BLaER1 treated with 17β-estradiol and CSF1 and Interleukin-3, amounts not matched to agents 10 nM and 100 nM (cell line): ENCODE data around the gene SPOCK2.

Experiments
- H3K27ac ChIP-seq, 11 experiments: shearing (Covaris generic); formaldehyde crosslinking; 2 replicates each; pipeline ENCODE4 v1.8.1; 2022
- H3K27me3 ChIP-seq, 11 experiments: shearing (Covaris generic); formaldehyde crosslinking; 2 replicates each; pipeline ENCODE4 v1.8.1; 2022
- H3K36me3 ChIP-seq, 11 experiments: shearing (Covaris generic); formaldehyde crosslinking; 2 replicates each; pipeline ENCODE4 v1.8.1; 2022
- H3K4me1 ChIP-seq, 10 experiments: shearing (Covaris generic); formaldehyde crosslinking; 2 replicates each; pipeline ENCODE4 v1.8.1; 2022
- H3K4me2 ChIP-seq, 11 experiments: shearing (Covaris generic); formaldehyde crosslinking; 2 replicates each; pipeline ENCODE4 v1.8.1; 2022
- H3K4me3 ChIP-seq, 10 experiments: shearing (Covaris generic); formaldehyde crosslinking; 2 replicates each; pipeline ENCODE4 v1.8.1; 2022
- H3K9ac ChIP-seq, 11 experiments: shearing (Covaris generic); formaldehyde crosslinking; 2 replicates each; pipeline ENCODE4 v1.8.1; 2022
- H3K9me3 ChIP-seq, 11 experiments: shearing (Covaris generic); formaldehyde crosslinking; replicated peaks in 1 of 11; 2 replicates each; pipeline ENCODE4 v1.8.1; 2022
- H4K20me1 ChIP-seq, 11 experiments: shearing (Covaris generic); formaldehyde crosslinking; 2 replicates each; pipeline ENCODE4 v1.8.1; 2022
- Cebpa-rat ChIP-seq, 11 experiments: shearing (Covaris generic); IDR thresholded peaks; 2 replicates each; pipeline ENCODE4 v1.8.1; 2022

SPOCK2 gene

GRCh38 chr10:72026278-72027111 is 61.9 kb downstream of the SPOCK2 start:
- Histone ChIP-seq H3K4me3 (no peak overlapping the region), H3K27ac (no peak overlapping the region), H3K9ac (no peak overlapping the region; a peak in 1 of 22 replicates), H3K9me3 (no peaks in the 10 kb centered on the region), H3K4me2 (peak overlapping the region in 8 of 11 experiments; percentile 20 to 54 (median 28); a peak in 13 of 22 replicates), H3K36me3 (no peaks in the 10 kb centered on the region), H3K27me3 (no peaks in the 10 kb centered on the region), H3K4me1 (peaks cover 3 to 27% (median 9%) of the 10 kb centered on the region in 10 experiments), H4K20me1 (no peaks in the 10 kb centered on the region)
- TF ChIP-seq Cebpa-rat (IDR thresholded peaks at IDR 0.05), result no peak

- TF ChIP-seq Cebpa-rat (IDR thresholded peaks at IDR 0.05), result no peak
- no peaks in the 10 kb centered on the region for H3K27me3 ChIP-seq
- peak overlapping the region in 8 of 11 experiments; percentile 20 to 54 (median 28); a peak in 13 of 22 replicates for H3K4me2 ChIP-seq
- H4K20me1 ChIP-seq, result no peaks in the 10 kb centered on the region
- no peak overlapping the region for H3K4me3 ChIP-seq
- peaks cover 9 to 28% (median 14%) of the 10 kb centered on the region in 10 experiments for H3K4me1 ChIP-seq
- H3K36me3 ChIP-seq, result no peaks in the 10 kb centered on the region
- no peaks in the 10 kb centered on the region for H3K9me3 ChIP-seq
- H3K9ac ChIP-seq, result no peak overlapping the region; a peak in 1 of 22 replicates
- no peak overlapping the region for H3K27ac ChIP-seq
Measured at GRCh38 chr10:72025832-72026231, 62.5 kb downstream of the SPOCK2 start.

- H3K4me3 ChIP-seq, result no peak overlapping the region
- H3K27me3 ChIP-seq, result no peaks in the 10 kb centered on the region
- H3K9ac ChIP-seq, result no peak overlapping the region
- H3K4me2 ChIP-seq, result peak overlapping the region in 3 of 11 experiments; percentile 26 to 54 (median 30); a peak in 2 of 22 replicates
- no peak overlapping the region for H3K27ac ChIP-seq
- no peaks in the 10 kb centered on the region for H3K9me3 ChIP-seq
- H3K4me1 ChIP-seq, result peaks cover 9 to 24% (median 15%) of the 10 kb centered on the region in 10 experiments
- no peaks in the 10 kb centered on the region for H4K20me1 ChIP-seq
- no peak for TF ChIP-seq Cebpa-rat (IDR thresholded peaks at IDR 0.05)
- H3K36me3 ChIP-seq, result no peaks in the 10 kb centered on the region
Measured at GRCh38 chr10:72025400-72025799, 63.0 kb downstream of the SPOCK2 start.

GRCh38 chr10:72024596-72024995 is 63.8 kb downstream of the SPOCK2 start:
- no peak overlapping the region for H3K27ac ChIP-seq
- H3K9ac ChIP-seq, result no peak overlapping the region
- no peaks in the 10 kb centered on the region for H3K36me3 ChIP-seq
- H3K4me1 ChIP-seq, result peaks cover 9 to 23% (median 15%) of the 10 kb centered on the region in 10 experiments
- no peak for TF ChIP-seq Cebpa-rat (IDR thresholded peaks at IDR 0.05)
- H4K20me1 ChIP-seq, result no peaks in the 10 kb centered on the region
- H3K4me3 ChIP-seq, result no peak overlapping the region
- H3K27me3 ChIP-seq, result no peaks in the 10 kb centered on the region
- no peak overlapping the region for H3K4me2 ChIP-seq
- no peaks in the 10 kb centered on the region for H3K9me3 ChIP-seq

- no peaks in the 10 kb centered on the region for H3K9me3 ChIP-seq
- no peaks in the 10 kb centered on the region for H4K20me1 ChIP-seq
- TF ChIP-seq Cebpa-rat (IDR thresholded peaks at IDR 0.05), result no peak
- H3K27ac ChIP-seq, result no peak overlapping the region
- no peaks in the 10 kb centered on the region for H3K27me3 ChIP-seq
- no peak overlapping the region for H3K4me2 ChIP-seq
- no peaks in the 10 kb centered on the region for H3K36me3 ChIP-seq
- H3K9ac ChIP-seq, result no peak overlapping the region
- peaks cover 11 to 28% (median 19%) of the 10 kb centered on the region in 10 experiments for H3K4me1 ChIP-seq
- no peak overlapping the region for H3K4me3 ChIP-seq
Measured at GRCh38 chr10:72022228-72022627, 66.1 kb downstream of the SPOCK2 start.

GRCh38 chr10:72020914-72021809 is 67.2 kb downstream of the SPOCK2 start:
- Histone ChIP-seq H4K20me1 (no peaks in the 10 kb centered on the region), H3K4me3 (no peak overlapping the region), H3K4me2 (peak overlapping the region; percentile 2 to 37 (median 21); a peak in 12 of 22 replicates), H3K9me3 (no peaks in the 10 kb centered on the region), H3K27me3 (no peaks in the 10 kb centered on the region), H3K9ac (no peak overlapping the region), H3K4me1 (peaks cover 22 to 32% (median 26%) of the 10 kb centered on the region in 10 experiments), H3K27ac (no peak overlapping the region), H3K36me3 (no peaks in the 10 kb centered on the region)
- TF ChIP-seq Cebpa-rat (IDR thresholded peaks at IDR 0.05), result no peak

- Histone ChIP-seq H4K20me1 (no peaks in the 10 kb centered on the region), H3K9me3 (no peaks in the 10 kb centered on the region), H3K4me2 (no peak overlapping the region), H3K27ac (no peak overlapping the region), H3K27me3 (no peaks in the 10 kb centered on the region), H3K9ac (no peak overlapping the region), H3K4me1 (peaks cover 22 to 44% (median 39%) of the 10 kb centered on the region in 10 experiments), H3K36me3 (no peaks in the 10 kb centered on the region), H3K4me3 (no peak overlapping the region)
- no peak for TF ChIP-seq Cebpa-rat (IDR thresholded peaks at IDR 0.05)
Measured at GRCh38 chr10:72019085-72019876, 69.1 kb downstream of the SPOCK2 start.

- Histone ChIP-seq H4K20me1 (no peaks in the 10 kb centered on the region), H3K4me1 (peaks cover 22 to 69% (median 60%) of the 10 kb centered on the region in 10 experiments), H3K9me3 (no peaks in the 10 kb centered on the region), H3K36me3 (no peaks in the 10 kb centered on the region), H3K4me3 (no peak overlapping the region), H3K4me2 (peak overlapping the region; percentile 46 to 96 (median 86)), H3K27me3 (no peaks in the 10 kb centered on the region), H3K27ac (no peak overlapping the region), H3K9ac (no peak overlapping the region)
- TF ChIP-seq Cebpa-rat (IDR thresholded peaks at IDR 0.05), result no peak
Measured at GRCh38 chr10:72016608-72017300, 71.6 kb downstream of the SPOCK2 start.
